Measurements from ENCODE around the gene ESRRA.
"Not testable (repeated sequence)": the region's sequence is repeated elsewhere in the genome, so short reads cannot be mapped to it uniquely, and the experiment has no call there.

Gene ESRRA

DNA sequence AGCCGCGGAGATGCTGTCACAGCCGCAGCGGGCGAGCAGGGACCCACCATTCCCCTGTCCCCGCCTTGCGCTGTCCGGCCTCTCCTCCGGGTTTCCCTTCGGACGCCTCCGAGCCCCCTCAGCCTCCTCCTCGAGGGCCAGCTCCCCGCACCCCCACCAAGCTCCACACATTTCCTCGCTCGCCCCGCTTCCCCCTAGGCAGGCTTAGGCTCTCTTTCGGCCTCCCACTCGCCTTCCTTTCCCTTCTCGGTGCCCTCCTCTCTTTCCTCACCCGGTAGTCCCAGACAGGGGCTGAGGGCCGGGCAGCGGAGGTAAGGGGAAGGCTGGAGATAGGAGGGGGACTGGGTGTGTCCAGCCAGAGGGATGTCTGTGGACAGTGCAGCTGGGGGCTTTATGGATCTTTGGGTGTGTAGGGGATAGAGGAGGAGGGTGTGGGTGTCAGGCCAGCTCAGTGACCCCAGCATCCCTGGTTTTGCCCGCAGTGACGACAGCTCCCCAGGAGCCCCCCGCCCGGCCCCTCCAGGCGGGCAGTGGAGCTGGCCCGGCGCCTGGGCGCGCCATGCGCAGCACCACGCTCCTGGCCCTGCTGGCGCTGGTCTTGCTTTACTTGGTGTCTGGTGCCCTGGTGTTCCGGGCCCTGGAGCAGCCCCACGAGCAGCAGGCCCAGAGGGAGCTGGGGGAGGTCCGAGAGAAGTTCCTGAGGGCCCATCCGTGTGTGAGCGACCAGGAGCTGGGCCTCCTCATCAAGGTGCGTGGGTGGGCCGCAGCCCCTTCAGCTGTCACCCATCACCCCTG, 12.7 kb upstream of the ESRRA start:
- DNase-seq, result no peak

DNA sequence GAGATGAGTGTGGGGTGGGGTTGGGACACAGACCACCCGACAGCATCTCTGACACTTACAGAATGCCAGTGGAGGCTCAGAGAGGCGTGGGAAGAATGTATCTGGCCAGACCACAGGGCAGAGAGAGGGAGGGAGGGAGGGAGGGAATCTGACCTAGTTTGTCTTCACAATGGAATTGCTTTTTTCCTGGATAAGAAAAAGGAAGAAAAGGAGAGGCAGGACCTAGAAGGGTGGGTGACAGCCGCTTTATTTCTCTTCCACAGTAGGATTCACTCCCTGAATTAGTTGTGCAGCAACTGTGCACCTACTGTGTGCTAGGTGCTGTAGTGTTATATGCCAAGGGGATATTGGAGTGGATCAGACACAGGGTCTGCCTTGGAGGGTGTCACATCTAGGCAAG, 10.6 kb upstream of the ESRRA start:
- no peak for DNase-seq

DNA sequence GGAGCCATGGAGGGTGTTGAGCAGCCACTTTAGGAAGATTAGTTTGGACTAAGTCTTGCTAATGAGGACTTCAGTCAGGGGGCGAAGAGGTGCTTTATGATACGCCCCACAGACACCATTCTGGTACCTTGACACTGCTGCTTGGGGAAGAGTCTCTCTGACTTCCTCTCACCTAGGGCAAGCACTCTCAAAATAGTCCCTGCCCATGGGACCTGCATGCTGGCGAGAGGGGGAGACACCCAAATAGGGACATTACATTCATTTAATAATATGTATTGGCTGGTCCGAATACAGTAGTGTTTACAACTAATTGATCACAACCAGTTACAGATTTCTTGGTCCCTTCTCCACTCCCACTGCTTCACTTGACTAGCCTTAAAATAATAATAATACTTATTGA, 9.6 kb upstream of the ESRRA start:
- no peak for DNase-seq

DNA sequence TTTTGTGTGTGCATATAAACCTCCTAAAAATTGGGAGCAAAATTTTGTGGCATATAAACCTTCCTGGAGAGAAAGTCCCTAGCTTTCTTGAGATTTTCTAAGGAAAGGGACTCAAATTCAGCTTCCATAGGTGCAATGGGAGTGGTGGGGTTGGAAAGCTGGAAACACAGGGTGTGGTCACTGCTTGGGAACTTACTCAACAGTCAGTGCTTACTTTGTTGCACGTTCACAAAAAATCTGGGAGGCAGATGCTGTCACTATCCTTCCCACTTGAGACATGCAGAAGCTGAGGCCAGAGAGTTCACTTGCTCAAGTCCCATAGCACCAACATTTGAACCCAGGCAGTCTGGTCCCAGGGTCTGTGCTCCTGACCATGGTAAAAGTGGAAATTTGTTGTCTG, 9.1 kb upstream of the ESRRA start:
- no peak for DNase-seq

DNA sequence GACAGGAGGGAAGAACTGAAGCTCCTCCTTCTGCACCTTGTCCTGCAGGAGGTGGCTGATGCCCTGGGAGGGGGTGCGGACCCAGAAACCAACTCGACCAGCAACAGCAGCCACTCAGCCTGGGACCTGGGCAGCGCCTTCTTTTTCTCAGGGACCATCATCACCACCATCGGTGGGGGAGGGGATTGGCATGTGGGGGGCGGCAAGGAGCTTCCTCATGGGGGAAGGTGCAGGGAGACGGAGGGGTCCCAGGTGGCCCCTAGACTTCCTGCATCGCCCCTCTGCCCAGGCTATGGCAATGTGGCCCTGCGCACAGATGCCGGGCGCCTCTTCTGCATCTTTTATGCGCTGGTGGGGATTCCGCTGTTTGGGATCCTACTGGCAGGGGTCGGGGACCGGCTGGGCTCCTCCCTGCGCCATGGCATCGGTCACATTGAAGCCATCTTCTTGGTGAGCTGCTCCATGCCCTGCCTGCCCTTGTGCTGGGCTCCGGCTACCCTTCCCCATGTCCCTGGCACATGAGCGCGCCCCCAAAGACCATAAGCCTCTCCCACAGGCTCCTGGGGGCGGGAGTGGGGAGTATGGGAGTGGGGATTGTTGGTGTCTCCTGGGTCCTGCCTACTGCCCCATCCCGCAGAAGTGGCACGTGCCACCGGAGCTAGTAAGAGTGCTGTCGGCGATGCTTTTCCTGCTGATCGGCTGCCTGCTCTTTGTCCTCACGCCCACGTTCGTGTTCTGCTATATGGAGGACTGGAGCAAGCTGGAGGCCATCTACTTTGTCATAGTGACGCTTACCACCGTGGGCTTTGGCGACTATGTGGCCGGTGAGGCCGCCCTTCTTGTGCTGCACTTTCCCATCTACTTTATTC, 8.3 kb upstream of the ESRRA start:
- no peak for DNase-seq

DNA sequence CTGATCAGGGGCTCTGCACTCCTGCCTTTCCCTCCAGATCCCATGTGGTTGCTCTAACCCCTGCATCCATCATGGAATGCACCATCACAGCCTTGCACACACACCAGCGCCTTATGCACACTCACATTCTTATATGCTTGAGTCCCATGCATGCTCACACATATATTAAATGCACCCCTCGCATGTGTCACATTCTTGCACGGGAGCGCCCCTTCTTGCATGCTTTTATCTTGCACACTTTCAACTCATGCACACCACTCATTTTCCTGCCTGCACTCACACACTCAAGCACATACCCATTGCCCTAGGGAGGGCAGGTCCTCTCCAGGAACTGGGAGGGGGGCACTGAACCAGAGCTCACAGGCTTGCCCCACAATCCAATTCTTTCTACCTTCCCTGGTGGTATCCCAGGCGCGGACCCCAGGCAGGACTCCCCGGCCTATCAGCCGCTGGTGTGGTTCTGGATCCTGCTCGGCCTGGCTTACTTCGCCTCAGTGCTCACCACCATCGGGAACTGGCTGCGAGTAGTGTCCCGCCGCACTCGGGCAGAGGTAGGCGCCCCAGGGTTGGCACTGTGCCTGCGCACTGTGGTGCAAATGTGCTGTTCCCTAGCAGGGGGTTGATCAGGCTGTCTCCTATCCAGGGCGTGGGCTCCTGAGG, 7.5 kb upstream of the ESRRA start:
- no peak for DNase-seq

DNA sequence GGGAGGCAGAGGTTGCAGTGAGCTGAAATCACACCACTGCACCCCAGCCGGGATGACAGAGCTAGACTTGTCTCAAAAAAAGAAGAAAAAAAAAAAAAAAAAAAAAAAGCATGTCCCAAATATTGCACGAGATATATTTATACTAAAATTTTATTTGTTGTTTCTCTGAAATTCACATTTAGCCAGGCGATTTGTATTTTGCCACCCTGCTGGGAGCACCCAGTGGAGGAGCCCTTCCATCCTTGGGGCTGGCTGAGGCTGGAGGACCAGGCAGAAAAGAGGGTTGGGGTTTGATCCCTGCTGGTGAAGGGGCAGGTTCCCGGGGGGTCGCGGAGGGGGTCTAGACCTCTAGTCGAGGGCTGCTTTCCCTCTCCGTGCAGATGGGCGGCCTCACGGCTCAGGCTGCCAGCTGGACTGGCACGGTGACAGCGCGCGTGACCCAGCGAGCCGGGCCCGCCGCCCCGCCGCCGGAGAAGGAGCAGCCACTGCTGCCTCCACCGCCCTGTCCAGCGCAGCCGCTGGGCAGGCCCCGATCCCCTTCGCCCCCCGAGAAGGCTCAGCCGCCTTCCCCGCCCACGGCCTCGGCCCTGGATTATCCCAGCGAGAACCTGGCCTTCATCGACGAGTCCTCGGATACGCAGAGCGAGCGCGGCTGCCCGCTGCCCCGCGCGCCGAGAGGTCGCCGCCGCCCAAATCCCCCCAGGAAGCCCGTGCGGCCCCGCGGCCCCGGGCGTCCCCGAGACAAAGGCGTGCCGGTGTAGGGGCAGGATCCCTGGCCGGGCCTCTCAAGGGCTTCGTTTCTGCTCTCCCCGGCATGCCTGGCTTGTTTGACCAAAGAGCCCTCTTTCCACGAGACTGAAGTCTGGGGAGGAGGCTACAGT, 6.1 kb upstream of the ESRRA start:
- no peak for DNase-seq

DNA sequence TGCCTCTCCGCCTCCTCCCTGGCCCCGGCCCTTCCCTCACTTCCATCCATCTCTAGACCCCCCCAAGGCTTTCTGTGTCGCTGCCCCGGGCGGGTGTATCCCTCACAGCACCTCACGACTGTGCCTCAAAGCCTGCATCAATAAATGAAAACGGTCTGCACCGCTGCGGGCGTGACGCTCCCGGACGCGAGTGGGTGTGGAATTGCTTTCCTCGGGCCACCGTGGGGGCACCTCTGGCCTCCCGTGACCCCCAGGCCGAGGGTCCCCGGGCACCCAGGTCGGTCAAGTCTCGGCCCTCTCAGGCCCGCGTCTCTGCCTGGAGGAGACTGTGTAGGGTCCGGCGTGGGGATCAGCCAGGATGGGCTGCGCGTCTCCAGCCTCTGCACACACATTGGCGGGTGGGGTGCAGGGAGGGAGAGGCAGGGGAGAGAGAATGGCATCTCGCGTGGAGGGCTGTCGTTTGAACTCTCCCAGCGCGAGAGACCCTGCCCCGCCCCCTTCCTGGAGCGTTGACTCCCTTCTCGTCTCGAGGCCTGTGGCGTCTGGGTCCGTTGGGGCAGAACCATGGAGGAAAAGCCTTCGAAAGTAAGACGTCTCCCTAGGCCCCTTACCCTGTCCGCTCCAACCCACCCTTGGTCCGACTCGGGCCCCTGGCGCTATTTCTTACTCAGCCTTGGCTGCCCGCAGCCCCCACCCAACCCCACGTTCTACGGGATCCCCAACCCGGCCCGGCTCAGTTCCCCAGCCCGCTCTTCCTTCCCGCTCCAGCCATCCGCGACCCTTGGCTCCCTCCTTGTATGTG, 5.3 kb upstream of the ESRRA start, which contains the start of gene CATSPERZ:
CATSPERZ (plus strand) TSS at position 512 of the 802 bp plus-strand sequence; CDS start at position 565, 53 bp downstream.
- no peak for DNase-seq

DNA sequence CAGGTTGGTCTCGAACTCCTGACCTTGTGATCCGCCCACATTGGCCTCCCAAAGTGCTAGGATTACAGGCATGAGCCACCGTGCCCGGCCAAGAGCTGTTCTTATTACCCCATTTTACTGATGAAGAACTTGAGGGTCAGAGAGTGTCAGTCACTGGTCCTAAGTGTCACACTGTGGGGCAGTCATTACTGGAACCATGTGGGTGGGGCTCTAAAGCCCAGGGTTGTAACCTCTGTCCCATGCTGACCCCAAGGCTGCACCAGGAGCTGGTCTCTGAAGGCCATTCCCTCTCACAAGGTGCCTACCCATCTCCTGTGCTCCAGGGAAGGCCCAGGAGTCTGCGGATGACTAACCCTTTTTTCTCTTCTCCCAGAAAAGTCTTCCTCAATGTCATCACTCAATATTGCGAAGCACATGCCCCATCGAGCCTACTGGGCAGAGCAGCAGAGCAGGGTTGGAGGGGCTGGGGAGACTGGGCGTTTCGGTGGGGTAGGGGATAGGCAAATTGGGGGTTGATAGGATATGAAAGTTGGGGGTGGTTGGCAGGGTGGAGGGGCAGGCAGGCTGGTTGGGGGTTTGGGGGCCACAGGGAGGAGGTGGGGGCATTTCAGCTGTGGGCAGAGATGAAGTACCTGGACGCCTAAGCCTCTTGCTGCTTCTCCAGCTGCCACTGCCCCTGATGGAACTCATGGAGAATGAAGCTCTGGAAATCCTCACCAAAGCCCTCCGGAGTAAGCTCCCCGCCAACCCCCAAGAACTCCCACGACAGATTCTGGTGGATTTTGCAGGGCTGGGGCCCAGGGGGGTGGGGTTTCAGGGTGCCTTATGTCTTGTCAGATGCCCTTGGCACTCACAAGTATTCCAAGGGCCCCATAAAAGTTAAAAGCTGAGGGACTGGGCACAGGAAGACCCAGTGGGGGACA, 2.0 kb upstream of the ESRRA start:
- no peak for DNase-seq

DNA sequence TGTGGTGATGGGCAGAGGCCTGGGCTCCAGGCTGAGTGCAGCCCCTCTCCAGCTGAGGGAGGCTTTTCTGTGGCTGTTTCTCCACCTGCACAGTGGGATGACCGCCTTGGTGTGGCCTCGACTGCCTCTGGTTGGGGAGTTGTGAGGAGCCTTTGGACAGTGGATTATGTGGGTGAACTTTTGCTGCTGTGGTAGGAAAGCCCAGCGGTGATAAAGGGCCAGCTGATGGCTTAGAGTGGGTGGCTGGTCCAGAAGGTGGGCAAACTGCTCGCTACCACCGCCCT, 1.4 kb upstream of the ESRRA start:
- DNase-seq, result no peak

DNA sequence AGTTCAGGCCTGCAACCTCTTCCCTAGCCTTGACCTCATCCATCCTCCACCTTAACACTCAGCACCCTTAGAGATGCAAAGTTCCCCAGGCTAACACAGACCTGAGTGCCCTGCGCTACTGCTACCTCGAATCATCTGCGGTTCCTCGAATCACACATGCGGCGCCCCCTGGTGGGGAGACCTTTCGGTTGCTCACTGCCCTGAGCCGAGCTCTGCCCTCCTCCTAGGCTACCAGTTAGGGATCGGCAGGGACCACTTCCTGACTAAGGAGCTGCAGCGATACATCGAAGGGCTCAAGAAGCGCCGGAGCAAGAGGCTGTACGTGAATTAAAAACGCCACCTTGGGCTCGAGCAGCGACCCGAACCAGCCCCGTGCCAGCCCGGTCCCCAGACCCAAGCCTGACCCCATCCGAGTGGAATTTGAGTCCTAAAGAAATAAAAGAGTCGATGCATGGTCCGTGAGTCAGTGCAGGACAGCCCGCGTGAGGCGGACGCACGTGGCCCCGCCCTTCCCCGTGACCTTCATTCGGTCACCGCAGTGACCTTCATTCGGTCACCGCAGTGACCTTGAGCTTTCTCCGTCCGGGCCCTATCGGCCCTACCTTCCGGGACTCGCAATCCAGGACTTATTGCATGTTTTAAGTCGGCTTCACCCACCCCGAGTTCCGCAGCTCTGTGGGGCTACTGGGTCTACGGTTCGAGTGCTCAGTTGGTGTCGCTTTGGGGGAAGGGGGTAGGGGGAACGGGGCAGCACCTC, 830 bp upstream of the ESRRA start:
- DNase-seq, result peak; percentile 92

DNA sequence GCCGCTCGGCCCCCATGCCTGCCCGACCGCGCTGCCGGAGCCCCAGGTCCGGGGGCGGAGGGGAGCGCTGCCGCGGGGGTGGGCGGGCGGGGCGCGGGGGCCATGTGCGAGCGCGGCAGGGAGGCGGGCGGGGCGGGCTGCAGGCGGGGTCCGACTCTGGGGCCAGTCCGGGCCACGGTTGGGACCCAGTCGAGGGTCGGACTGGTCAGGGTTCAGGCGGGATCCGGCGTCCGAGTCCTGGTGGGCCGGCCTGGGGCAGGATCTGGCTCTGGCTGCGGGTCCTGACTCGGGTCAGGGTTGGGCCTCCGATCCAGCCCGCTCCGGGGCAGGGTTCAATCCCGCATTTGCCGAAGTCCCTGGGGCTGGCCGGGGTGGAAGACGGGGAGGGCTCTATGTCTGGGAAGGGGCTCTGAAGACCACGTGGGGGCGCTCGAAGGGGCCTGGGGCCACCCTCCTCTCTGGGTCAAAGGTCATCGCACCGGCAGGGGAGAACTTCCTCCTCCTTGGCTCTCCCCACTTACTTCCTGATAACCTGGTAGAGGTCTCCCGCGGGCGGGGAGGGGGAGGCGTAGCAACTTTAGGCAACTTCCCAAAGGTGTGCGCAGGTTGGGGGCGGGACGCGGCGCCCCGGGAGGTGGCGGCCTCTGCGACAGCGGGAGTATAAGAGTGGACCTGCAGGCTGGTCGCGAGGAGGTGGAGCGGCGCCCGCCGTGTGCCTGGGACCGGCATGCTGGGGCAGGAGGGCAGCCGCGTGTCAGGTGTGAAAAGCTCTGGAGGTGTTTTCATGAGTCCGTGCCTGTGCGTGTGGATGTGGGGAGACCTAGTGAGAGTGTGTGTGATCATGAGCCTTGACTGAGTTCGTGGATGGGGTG, 603 bp downstream of the ESRRA start:
- peak; percentile 69 for DNase-seq

DNA sequence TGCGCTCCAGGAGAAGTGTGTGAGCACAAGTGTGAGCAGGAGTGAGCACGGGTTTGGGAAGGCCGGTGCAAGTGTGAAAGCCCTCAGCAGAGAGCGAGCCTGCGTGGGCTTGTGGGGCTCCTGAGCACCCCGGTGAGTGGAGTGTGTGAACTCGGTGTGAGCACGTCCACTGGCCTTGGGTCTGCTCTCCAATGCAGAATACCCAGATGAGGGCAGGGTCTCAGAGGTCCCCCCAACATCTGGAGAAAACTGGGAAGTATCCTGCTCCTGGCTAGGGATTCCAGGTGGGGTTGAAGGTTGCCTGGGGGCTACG, 1.2 kb downstream of the ESRRA start:
- DNase-seq, result no peak

DNA sequence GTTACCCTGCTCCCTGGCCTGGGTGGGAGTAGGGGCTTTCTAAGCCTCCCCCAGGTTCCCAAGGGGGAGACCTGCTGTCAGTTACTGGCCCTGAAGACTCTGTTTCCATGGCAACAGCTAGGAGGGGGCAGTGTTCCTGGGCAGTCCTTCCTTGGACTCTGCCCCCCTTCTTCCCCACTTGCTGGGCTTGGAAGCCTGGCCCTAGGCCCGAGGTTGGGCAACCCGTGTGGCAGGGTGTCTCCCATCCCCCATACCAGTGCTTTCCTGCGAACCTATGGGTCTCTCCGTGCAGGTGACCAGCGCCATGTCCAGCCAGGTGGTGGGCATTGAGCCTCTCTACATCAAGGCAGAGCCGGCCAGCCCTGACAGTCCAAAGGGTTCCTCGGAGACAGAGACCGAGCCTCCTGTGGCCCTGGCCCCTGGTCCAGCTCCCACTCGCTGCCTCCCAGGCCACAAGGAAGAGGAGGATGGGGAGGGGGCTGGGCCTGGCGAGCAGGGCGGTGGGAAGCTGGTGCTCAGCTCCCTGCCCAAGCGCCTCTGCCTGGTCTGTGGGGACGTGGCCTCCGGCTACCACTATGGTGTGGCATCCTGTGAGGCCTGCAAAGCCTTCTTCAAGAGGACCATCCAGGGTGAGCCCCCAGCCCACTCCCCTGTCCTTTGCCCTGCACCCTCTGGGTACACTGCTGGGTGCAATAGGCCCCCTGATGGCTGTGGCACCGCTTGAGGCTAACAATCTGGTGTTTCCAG, 1.7 kb downstream of the ESRRA start:
- no peak for DNase-seq

DNA sequence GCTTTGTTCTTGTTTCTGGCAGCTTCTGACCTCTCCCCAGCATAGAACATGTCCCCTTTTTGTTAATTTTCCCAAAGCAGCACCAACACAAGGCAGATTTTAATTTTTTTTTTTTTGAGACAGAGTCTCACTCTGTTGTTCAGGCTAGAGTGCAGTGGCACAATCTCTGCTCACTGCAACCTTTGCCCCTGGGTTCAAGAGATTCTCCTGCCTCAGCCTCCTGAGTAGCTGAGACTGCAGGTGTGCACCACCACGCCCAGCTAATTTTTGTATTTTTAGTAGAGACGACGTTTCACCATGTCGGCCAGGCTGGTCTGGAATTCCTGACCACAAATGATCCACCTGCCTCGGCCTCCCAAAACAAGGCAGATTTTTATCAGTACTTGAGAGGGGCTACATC, 2.5 kb downstream of the ESRRA start:
- DNase-seq, result not testable (repeated sequence)

DNA sequence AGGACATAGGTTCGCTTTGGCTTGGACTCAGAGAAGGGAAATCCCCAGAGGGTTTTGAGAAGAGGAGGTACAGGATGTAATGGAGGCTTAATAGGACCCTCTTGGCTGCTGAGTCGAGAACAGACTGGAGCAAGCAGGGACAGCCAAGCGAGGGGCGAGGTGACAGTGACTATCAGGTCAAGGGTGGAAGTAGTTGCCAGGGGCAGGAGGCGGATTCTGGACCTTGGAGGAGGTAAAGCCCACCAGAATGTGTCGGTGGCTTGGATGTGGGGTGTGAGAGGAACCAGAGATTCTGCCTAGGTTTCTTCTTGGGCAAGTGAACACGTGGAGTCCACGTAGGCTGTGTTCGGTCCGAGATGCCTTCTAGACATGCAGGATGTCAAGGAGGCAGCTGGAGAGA, 7.6 kb downstream of the ESRRA start:
- DNase-seq, result no peak

DNA sequence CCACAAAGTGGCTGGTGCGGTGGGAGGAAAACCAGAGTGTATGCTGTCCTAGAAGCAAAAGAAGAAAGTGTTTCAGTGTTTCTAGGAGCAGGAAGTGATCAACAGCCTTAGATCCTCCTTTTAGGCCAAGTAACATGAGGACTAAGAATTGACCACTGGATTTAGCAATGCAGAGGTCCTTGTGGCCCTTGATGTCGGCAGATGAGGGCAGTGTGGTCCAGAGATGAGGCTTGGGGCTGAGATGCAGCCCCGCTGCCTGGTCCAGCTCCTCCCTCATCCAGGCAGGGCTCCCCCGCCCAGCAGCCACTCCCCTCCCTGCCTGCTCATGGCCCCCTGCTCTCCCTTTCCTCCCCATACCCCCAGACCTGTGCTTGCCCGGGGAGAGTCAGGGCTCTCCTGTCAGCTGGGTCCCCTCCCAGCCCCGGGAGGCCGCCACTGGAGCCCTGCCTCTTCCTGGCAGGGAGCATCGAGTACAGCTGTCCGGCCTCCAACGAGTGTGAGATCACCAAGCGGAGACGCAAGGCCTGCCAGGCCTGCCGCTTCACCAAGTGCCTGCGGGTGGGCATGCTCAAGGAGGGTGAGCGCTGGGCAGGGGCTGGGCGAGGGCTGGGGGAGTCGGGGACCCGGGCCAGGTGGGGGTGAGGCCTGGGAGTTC, 8.3 kb downstream of the ESRRA start:
- no peak for DNase-seq

Data from effector CD4-positive, alpha-beta T cell (primary cell).